GM21390 (cell line): ENCODE measurements around the gene E2F4.

Source experiments
- ATAC-seq: cut with Tn5 transposase; IDR thresholded peaks from one replicate; pipeline ENCODE4 v1.9.1; 2021; ENCODE audit not compliant: unreplicated experiment

E2F4 gene

GRCh38 chr16:67157892-67158635 is 33.9 kb upstream of the E2F4 start:
- no peak for ATAC-seq

- peak; percentile 34 for ATAC-seq
These were observed 33.0 kb upstream of the E2F4 start for GRCh38 chr16:67158637-67159600.

- ATAC-seq, result no peak
These were observed 30.3 kb upstream of the E2F4 start for GRCh38 chr16:67161595-67162058.

- ATAC-seq, result no peak
These were observed 29.3 kb upstream of the E2F4 start for GRCh38 chr16:67162506-67163163.

GRCh38 chr16:67163164-67163998 is 28.6 kb upstream of the E2F4 start:
- ATAC-seq, result no peak

GRCh38 chr16:67163999-67164558 is 27.9 kb upstream of the E2F4 start:
- no peak for ATAC-seq

- no peak for ATAC-seq
These were observed 27.3 kb upstream of the E2F4 start, which contains the start of gene HSF4 for GRCh38 chr16:67164599-67165061. HSF4 (plus strand) TSS chr16:67164745; CDS start chr16:67164812, 67 bp downstream.

GRCh38 chr16:67165121-67166078 is 26.6 kb upstream of the E2F4 start:
- no peak for ATAC-seq

- ATAC-seq, result no peak
These were observed 25.8 kb upstream of the E2F4 start for GRCh38 chr16:67166110-67166547.

GRCh38 chr16:67166598-67167168 is 25.3 kb upstream of the E2F4 start:
- ATAC-seq, result no peak

- ATAC-seq, result no peak
These were observed 24.4 kb upstream of the E2F4 start for GRCh38 chr16:67167588-67167987.

GRCh38 chr16:67169011-67169451 is 22.9 kb upstream of the E2F4 start:
- ATAC-seq, result no peak

GRCh38 chr16:67169642-67170167 is 22.2 kb upstream of the E2F4 start:
- peak; percentile 14 for ATAC-seq

GRCh38 chr16:67170168-67170948 is 21.6 kb upstream of the E2F4 start, which contains the start of gene NOL3:
NOL3 (plus strand) TSS chr16:67170538.
- ATAC-seq, result peak; percentile 40

- no peak for ATAC-seq
These were observed 20.9 kb upstream of the E2F4 start for GRCh38 chr16:67170949-67171649.

GRCh38 chr16:67173323-67173722 is 18.6 kb upstream of the E2F4 start:
- no peak for ATAC-seq
